ENCODE results near the gene PIK3R1. TPM values are rescaled to one million over a fixed set of nuclear protein-coding genes. Genes with fewer than 3 reads are reported as not detected.

Gene PIK3R1
- total RNA-seq, 1 donor, result 73.8 TPM

DNA sequence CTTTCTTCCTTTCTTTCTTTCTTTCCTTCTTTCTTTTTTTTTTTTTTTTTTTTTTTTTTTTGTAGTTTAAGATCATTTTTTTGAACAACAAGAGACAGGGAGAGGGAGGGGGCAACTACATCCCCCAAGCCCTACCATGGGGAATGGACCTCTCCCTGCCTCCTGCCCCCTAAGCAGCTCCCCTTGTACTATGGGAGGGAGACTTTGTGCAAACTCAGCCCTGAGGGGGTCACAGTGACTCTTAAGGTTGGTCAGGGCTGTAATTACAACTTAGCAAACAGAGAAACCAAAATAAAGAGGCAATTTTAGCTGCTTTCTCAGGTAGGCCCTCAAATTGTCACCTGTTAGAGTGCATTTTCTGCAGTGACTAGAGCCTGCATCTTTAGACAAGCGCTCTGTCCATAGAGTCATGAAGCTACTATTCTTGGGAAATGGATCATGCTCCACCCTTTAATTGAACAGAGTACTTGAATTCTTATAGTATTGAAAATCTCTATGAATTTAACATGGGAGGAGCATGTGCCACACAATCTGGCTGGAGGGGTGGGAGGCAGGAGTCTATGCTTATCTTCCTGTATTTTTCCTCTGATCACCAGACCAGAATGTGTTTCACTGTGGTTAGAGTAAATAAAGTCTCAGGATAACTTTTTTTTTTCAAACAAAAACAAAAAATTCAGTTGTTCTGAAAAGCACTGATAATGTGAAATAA is 24.3 kb upstream of the PIK3R1 start:
- no peak for DNase-seq (ENCODE audit: low read depth)
- TF ChIP-seq, protein P1, sequence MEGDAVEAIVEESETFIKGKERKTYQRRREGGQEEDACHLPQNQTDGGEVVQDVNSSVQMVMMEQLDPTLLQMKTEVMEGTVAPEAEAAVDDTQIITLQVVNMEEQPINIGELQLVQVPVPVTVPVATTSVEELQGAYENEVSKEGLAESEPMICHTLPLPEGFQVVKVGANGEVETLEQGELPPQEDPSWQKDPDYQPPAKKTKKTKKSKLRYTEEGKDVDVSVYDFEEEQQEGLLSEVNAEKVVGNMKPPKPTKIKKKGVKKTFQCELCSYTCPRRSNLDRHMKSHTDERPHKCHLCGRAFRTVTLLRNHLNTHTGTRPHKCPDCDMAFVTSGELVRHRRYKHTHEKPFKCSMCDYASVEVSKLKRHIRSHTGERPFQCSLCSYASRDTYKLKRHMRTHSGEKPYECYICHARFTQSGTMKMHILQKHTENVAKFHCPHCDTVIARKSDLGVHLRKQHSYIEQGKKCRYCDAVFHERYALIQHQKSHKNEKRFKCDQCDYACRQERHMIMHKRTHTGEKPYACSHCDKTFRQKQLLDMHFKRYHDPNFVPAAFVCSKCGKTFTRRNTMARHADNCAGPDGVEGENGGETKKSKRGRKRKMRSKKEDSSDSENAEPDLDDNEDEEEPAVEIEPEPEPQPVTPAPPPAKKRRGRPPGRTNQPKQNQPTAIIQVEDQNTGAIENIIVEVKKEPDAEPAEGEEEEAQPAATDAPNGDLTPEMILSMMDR (IDR thresholded peaks at IDR 0.05; ENCODE audit: insufficient read depth, low read depth, low read length), result no peak
- H3K4me3 ChIP-seq (ENCODE audit: low read depth, low read length), result no peak overlapping the region

DNA sequence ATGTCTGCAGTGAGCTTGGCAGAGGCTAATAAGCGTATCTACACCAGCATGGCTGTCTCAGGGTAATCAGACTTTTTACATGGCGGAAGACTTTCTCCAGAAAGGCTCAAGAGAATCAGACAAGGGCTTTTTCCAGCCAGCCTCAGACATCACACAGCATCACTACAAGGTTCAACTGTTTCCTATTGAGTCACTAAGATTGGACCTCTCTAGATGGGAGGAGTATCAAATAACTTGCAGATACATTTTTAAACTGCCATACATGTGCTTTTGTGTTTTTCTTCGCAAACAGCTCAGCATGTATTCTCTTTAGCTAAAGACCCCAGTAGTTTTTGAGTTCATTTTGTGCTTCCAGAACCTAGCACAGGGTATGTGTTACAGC is 22.9 kb upstream of the PIK3R1 start:
- H3K4me3 ChIP-seq (ENCODE audit: low read depth, low read length), result no peak overlapping the region
- no peak for DNase-seq (ENCODE audit: low read depth)
- TF ChIP-seq, protein P1 (IDR thresholded peaks at IDR 0.05; ENCODE audit: insufficient read depth, low read depth, low read length), result no peak

DNA sequence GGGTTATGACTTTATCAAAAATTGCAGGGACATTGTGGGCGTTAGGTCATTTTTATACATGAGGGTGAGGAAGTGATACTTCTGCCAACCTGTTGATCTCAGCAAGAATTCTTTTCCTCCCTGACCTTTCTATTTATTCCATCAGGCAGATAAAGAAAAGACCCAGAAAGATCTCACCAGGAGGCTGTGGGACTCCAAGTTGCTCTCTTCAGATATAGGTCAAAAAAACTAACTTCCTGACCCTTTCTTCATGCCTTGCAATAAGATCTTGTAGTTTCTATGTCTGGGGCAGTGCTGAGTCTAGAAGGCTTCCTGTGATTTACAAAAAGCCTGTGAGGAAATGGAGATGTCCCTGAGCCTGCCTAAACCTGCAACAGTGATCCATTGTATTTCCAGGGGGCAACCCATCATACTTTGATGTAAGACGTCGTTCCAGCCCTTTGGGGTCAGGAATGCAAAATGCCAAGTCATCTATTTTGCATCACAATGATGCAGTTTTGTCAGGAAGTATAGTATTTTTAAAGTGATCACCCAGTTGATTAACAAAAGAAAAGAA is 22.0 kb upstream of the PIK3R1 start:
- H3K4me3 ChIP-seq (ENCODE audit: low read depth, low read length), result no peak overlapping the region
- no peak for DNase-seq (ENCODE audit: low read depth)
- TF ChIP-seq, protein P1 (IDR thresholded peaks at IDR 0.05; ENCODE audit: insufficient read depth, low read depth, low read length), result no peak

DNA sequence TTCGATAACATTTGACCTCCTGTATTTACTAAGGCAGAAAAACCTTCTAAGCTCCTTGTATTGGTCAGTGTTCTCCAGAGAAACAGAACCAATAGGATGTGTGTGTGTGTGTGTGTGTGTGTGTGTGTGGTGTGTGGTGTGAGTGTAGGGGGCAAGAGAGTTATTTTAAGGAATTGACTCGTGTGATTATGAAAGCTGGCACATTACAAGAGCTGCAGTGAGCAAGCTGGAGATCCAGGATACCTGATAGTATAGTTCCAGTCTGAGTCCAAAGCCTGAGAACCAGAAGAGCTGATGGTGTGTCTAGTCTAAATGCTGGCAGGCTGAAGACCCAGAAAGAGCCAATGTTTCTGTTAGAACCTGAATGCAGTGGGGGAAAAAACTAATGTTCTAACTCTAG is 21.2 kb upstream of the PIK3R1 start:
- H3K4me3 ChIP-seq (ENCODE audit: low read depth, low read length), result no peak overlapping the region
- DNase-seq (ENCODE audit: low read depth), result no peak
- TF ChIP-seq, protein P1 (IDR thresholded peaks at IDR 0.05; ENCODE audit: insufficient read depth, low read depth, low read length), result no peak

DNA sequence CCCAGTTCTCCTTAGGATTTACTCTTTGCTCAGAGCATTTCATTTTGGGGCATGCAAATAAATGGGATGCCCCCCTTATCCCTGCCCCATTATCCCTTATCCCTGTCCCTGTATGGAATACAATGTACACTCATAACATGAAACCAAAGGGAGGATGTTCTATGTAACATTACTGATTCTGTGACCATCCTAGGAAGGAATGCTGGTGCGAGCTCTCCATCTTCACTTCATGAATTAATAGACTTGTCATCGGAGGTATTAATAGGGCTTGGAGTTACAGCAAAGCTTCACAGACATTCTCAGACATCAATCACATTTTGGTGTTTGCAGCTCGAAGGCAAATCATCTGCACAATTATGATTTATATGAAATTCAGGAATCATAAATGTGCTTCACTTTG is 20.4 kb upstream of the PIK3R1 start:
- TF ChIP-seq, protein P1 (IDR thresholded peaks at IDR 0.05; ENCODE audit: insufficient read depth, low read depth, low read length), result no peak
- H3K4me3 ChIP-seq (ENCODE audit: low read depth, low read length), result no peak overlapping the region

DNA sequence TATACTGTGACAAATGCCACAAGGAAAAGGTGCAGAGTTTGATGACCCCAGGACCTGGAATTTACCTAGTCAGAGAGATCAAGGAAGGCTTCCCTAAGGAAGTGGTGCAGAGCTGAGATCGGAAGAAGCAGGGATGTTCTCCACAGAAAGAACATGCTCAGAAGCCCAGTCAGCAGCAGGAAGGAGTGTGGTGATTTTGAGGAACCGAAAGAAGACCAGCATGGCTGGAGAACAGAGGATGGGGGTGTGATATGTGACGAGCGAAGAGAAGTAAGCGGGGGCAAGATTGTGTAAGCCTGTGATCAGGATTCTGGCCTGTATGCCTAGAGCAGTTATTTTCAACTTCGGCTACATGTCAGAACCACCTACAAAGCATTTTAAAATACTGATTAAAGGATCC is 18.7 kb upstream of the PIK3R1 start:
- no peak for DNase-seq (ENCODE audit: low read depth)
- TF ChIP-seq, protein P1 (IDR thresholded peaks at IDR 0.05; ENCODE audit: insufficient read depth, low read depth, low read length), result no peak
- H3K4me3 ChIP-seq (ENCODE audit: low read depth, low read length), result no peak overlapping the region

More for the DNA sequence above, 20.4 kb upstream of the PIK3R1 start:
- DNase-seq (ENCODE audit: low read depth), result no peak
